T follicular helper cell (primary cell): ENCODE measurements around the gene TRPM4.
"Not testable (repeated sequence)": the region's sequence is repeated elsewhere in the genome, so short reads cannot be mapped to it uniquely, and the experiment has no call there.

Experiments
- DNase-seq: peaks from one replicate; pipeline ENCODE4 v3.0.0-alpha.2; 2020; ENCODE audit warnings: low read depth

TRPM4 gene

DNA sequence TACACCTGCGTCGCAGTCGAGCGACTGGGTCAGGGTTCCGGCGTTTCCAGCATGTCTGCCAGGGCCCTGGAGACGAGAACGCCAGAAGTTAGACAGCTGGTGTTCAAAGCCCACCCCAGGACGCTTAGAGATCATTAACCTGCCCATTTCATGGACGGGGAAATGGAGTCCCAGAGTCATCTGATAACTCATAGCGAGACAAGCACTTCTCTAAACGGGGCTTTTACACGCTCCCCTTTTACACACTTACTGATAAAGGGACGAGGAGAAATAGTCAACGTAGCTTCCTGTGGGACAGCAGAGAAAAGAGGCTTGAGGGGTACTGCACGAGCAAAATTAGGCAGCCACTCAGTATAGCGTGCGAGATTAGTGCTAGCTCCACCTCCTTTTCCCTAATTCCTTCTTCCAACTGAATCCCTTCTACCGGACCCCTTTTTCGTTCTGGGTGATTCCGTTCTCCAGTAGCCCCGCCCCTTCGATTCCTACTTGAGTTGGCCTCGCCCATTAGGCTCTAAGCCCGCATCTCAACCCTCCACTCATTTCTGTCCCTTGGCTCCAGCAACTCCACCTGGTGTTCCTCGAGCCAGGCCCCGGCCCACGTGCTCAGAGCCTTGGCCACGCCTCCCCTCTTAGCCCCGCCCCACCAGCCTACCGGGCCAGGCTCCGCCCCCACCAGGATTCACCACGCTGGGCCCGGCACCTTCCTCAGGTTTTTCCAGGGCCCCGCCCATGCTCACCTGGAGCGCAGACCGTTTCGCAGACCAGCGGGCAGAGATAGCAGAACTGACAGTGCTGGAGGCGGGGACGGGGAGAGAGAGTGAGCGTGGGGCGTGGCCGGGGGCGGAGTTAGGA is 6.1 kb upstream of the TRPM4 start:
- no peak for DNase-seq

DNA sequence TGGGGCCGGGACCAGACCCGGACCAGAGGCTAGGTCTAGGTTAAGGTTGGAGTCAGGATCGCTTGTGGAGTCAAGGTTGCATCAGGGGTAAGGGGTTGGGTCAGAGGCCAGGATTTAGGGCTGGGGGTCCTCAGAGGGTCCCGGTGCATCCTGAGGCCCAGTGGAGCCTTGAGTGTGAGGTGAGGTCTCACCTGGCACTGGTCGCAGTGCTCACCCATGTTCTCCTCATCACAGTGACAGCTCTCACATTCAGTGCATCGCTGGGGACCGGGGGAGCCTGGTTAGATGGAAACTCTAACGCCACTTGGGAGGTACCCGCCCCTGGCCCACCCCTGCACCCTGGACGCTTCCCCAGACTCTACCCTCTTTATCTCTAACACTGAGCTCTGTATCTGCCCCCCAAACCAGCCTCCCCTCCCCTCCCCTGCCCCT is 5.5 kb upstream of the TRPM4 start:
- no peak for DNase-seq

DNA sequence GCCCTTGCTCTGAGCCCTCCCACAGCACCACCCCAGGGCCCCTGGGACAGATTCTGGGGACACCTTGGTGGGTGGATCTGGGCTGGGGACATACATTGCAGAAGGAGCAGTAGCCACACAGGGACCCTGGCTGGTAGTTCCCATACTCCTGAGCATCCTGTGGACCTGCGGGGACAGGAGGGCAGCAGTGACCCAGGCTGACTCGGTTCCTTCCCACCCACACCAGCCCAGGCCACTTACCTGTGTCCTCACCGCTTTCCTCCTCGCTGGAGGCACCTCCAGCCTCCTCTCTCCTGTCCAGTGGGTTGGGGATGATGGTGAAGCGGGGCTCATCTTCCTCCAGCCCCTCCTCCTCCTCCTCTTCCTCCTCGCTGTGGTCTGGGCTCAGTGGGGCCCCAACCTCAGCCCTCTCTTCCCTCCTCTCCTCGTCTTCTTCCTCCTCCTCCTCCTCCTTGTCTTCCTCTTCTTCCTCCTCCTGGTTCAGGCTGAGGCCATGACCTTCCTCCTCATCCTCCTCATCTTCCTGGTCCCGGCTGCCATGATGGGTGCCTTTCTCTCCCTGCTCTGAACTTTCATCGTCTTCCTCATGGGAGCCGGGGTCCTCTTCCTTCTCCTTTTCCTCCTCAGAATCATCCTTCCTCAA is 4.3 kb upstream of the TRPM4 start:
- no peak for DNase-seq

DNA sequence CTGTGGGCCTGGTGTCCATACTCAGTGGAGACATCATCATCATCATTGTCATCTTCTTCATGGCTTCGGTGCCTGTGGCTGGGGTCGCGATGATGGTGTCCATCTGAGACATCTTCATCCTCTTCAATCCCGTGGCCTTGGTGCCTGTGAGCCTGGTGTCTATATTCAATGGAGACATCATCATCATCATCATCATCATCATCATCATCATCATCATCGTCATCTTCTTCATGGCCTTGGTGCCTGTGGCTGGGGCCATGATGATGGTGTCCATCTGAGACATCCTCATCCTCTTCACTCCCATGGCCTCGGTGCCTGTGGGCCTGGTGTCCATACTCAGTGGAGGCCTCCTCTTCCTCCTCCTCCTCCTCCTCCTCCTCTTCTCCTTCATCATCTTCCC is 3.3 kb upstream of the TRPM4 start:
- no peak for DNase-seq

DNA sequence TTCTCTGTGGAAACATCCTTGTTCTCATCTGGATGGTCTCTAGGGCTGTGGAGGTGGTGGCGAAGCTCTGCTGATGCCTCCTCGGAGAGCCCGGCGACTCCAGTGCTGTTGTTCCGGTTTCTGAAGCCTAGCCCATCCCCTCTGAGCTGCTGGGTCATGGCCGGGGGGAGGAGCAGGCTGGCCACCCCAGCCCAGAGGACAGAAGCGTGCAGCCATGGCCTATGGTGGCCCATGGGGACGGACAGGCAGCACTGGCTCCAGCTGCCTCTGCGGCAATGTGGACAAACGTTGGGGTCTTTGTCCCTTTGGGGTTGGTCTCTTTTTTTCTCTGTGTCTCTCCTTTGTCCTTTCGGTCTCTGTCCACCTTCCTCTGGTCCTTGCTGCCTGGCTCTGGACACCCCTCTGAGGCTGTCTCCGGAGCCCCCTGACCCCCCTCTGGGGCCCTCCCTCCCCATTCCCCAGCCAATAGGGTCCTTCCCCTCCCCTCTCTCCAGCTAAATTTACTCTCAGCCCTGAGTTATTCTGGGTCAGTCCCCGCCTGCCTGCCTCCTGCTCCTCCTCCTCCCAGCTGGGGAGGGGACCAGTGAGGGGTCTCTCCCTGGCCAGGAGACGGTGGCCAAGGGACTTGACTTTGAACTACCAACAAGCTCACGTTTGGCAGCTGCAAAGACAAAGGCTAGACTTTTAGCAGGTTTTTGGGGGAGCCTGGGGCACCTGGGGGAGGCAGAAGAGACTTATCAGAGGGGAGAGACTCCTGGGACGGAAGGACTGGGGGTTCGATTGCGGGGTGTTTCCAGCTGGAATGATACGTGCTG is 2.4 kb upstream of the TRPM4 start, which contains the start of gene HRC:
Gene HRC (minus strand): TSS at position 392 of the 815 bp plus-strand sequence. CDS start 159 bp downstream, at position 233.
- DNase-seq = no peak

DNA sequence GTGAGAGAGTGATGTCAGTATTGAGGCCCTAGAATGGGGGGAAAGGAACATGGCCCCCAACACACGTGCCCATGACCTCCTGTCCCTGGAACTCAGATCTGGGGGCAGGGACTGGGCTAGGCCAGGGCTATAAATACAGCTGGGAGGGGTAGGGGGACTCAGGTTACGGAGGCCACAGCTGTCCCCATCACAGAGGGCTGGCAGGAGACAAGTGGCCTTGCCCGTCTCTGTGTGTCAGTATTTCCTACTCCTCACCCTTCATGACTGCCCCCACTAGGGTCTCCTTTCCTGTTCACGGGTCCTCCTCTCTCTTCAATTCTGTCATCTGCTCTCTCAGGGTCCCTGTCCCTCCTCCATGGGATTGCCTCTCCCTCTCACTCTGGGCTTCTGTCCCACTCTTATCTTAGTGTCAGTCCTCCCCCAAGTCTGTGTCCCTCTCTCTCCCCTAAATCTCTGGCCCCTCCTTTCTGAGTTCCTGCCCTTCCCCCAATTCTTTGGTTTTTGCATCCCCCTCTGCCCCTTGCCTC is 1.7 kb upstream of the TRPM4 start:
- DNase-seq = no peak

DNA sequence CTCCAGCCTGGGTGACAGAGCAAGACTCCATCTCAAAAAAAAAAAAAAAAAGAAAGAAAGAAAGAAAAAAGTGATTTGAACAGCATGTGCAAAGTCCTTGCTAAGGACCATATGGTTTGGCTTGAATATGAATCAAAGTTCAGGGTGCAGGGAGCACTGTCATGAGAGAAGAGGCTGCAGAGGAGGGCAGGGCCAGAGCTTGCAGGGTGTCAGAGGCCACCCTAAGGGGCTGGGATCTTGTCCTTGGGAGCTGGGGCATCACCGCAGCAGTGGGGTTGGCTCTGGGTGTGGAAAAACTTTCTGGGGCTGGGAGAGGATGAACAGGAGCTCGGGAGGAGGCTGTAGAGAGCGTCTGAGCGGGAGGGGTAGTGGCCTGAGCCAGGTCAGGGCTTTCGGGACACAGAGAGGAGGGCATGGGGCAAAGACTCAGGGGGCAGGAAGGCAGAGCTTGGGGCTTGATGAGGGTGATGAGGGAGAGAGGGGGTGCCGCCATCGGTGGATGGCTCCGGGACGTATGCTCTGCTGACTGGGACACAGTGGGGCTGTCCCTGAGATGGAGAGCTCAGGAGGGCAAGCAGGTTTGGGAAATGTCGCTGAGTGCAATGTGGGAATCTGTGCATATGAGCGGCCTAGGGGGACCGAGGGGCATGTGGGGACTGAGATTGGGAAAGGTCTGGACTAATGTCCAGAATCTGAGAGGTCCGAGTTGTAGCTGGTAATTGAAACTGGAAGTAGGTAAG is 3.0 kb downstream of the TRPM4 start:
- no peak for DNase-seq

DNA sequence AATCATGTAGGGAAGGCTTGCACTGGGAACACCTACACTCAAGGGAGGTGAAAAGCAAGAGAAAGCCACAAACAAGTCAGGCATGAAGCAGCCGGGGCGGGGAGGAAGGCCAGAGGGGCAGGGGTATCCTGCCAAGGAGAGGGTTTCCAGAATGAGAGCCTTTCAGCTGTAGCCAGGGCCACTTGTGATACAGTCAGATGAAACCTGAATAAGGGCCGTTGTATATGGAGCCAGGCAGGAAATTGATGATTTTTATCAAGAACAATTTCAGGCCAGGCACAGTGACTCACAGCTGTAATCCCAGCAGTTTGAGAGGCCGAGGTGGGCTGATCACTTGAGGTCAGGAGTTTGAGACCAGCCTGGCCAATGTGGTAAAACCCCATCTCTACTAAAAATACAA is 4.4 kb downstream of the TRPM4 start:
- no peak for DNase-seq

DNA sequence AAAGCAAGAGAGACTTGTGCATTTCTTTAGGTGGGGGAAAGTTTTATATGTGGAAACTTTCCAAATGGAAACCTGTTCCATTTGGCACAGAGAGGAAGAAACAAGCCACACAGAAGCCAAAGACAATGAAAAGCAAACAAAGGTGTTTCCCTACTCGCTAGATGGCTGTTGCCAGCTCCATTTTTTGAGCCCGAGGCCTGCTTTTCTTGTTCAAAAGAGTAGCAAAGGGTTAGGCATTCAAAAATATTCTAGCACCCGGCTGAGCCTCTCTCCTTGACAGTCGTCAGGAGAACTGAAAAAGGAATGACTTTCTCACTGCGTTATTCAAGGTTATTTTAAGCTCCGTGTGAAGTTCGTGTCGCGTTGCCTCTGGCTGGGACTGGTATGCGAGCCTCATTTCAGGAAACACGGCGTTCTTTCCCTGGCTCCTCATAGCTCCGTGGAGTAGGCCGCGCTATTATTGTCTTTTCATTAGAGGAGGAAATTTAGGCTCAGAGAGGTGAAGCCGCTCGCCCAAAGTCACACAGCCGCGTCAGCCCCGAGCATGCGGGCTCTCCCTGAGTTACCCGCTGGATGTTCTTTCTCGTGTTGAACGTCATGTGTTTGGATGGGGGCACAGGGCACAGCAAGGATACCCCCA is 7.6 kb downstream of the TRPM4 start:
- DNase-seq = no peak

DNA sequence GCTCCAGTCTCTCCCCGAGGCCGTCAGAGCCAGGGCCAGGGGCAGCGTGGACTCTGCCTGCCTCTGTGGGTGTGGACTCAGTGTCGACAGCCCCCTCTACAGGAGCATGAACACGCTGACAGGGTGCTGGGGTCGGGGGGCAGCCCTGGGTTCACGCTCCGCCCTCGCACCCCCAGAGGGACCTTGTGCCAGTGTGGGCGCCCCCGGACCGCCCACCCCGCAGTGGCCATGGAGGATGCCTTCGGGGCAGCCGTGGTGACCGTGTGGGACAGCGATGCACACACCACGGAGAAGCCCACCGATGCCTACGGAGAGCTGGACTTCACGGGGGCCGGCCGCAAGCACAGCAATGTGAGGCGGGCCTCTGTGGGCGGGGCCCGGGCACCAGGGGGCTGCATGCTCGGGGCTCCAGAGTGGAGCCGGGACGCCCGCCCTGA is 8.3 kb downstream of the TRPM4 start:
- no peak for DNase-seq

DNA sequence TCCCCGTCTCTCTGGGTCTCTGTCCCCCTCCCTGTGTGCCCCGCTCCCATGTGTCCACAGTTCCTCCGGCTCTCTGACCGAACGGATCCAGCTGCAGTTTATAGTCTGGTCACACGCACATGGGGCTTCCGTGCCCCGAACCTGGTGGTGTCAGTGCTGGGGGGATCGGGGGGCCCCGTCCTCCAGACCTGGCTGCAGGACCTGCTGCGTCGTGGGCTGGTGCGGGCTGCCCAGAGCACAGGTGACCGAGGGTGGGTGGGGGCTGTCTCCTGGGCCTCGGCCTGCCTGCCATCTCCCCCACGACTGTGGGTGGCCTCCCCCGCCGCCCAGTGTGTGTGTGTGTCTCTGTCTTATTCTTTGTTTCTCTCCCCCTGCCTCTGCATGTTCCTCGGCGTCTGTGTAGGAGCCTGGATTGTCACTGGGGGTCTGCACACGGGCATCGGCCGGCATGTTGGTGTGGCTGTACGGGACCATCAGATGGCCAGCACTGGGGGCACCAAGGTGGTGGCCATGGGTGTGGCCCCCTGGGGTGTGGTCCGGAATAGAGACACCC is 10.3 kb downstream of the TRPM4 start:
- no peak for DNase-seq

DNA sequence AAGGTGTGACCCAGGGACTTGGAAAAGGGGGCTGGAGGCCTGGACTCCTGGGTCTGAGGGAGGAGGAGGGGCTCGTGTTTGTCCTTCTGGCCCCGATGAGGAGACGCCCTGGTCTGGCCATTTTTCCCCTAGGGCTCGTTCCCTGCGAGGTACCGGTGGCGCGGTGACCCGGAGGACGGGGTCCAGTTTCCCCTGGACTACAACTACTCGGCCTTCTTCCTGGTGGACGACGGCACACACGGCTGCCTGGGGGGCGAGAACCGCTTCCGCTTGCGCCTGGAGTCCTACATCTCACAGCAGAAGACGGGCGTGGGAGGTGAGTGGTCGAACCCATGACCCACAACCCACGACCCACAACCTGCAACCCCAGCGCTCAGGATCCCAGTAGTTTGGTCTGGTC is 10.8 kb downstream of the TRPM4 start:
- DNase-seq = no peak

DNA sequence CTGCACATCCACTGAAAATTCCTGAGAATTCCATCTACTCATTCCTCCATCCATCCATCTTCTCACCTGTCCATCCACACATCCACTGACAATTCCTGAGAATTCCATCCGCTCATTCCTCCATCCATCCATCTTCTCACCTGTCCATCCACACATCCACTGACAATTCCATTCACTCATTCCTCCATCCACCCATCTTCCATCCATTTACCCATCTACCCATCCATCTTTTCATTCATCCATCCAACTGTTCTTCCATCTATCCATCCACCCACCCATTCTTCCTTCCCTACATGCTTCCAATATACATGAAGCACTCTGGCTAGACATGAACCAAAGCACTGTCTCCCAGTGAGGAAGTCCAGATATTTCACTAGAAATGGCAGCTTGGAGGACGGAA is 15.6 kb downstream of the TRPM4 start:
- DNase-seq = no peak

DNA sequence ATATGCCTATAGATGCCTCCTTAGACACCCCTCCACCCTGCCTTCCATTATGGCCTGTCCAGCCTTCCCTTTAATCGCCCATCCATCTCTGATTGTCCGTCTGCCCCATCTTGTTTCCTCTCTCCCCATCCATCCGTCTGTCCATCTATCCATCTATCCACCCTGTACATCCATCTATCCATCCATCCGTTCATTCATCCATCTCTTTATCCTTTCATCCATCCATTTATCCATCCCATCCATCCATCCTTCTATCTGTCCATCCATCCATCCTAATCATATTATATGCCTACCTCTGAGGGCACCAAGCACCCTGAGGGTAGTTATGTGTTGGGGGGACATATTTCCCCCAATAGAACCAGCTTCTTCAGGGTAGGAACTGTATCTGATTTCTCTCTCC is 23.1 kb downstream of the TRPM4 start:
- no peak for DNase-seq

DNA sequence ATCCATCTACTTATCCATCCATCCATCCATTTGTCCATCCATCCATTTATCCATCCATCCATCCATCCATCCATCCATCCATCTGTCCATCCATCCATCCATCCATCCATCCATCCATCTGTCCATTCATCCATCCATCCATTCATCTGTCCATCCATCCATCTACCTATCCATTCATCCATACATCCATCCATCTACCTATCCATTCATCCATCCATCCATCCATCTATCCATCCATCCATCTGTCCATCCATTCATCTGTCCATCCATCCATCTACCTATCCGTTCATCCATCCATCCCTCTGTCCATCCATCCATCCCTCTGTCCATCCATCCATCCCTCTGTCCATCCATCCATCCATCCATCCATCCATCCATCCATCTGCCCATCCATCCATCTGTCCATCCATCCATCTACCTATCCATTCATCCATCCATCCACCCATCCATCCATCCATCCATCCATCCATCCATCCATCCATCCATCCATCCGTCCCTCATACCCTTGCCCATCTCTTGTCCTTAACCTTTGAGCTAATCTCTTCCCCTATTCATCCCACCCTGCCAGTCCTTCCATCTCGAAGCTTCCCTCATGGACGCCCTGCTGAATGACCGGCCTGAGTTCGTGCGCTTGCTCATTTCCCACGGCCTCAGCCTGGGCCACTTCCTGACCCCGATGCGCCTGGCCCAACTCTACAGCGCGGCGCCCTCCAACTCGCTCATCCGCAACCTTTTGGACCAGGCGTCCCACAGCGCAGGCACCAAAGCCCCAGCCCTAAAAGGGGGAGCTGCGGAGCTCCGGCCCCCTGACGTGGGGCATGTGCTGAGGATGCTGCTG is 24.6 kb downstream of the TRPM4 start:
- not testable (repeated sequence) for DNase-seq

DNA sequence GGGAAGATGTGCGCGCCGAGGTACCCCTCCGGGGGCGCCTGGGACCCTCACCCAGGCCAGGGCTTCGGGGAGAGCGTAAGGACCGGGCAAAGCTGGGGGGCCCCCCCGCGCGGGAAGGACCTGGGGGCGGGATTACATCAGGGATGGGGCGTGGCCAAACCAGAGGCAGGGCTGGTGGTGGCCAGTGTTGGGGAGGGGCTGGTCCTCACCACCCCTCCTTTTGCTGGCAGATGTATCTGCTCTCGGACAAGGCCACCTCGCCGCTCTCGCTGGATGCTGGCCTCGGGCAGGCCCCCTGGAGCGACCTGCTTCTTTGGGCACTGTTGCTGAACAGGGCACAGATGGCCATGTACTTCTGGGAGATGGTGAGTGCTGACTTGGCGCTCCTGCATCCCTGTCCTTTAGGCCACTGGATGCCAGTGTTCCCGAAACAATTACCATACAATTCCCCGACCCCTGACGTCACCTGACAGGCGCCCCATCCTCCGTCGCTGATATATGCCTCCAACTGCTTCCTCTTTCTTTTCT is 25.3 kb downstream of the TRPM4 start:
- DNase-seq = no peak

DNA sequence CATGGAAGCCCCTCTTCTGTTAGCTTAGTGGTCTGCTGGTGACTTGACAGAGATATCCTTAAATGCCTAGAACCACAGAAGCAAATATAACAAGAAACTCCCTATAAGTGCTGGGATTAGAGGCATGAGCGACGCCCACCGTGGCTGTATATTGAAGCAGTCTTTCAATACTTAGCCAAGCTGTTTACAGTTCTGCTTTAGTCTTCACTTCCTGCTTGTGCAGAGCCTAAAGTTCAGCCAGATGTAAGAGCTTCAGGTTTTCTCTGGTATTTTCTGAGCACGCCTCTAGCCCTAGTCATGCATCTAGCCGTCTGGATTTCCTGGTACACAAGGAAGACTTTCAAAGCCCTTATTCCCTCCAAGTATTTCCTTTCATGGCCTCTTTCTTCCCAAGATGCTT is 28.5 kb downstream of the TRPM4 start:
- DNase-seq = no peak

DNA sequence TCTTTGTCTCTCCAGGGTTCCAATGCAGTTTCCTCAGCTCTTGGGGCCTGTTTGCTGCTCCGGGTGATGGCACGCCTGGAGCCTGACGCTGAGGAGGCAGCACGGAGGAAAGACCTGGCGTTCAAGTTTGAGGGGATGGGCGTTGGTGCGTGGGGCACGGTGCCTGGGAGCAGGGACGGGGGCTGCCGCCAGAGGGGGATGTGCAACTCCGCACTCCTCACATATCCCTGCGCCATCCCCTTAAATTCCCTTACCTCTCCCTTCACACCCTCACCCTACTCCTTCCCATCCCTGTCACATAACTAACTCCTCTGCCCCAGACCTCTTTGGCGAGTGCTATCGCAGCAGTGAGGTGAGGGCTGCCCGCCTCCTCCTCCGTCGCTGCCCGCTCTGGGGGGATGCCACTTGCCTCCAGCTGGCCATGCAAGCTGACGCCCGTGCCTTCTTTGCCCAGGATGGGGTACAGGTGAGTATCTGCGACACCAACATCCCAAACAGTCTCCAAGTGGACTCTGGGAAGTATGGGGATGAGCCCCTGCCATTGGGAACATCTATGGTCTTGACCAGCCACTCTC is 31.1 kb downstream of the TRPM4 start:
- DNase-seq = no peak

DNA sequence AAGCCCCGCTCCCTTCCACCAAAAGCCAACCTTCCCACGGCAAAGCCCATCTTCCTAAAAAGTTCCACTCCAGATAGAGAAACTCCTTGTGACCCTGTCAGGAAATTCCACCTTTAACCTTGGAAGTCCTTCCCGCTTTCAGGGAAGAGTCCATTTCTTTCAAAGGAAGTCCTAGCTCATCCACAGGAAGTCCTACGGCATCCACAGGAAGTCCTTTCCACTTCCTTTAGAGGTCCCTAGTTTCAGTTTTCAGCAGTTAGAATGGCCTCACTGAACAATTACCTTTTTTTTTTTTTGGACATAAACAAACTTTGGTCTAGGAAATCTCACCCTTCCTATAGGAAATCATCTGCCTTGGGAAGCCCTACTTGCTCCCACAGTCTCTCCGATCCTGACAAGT is 31.7 kb downstream of the TRPM4 start:
- no peak for DNase-seq
